Activated CD4-positive, alpha-beta T cell treated with anti-CD3 and anti-CD28 coated beads, Interleukin-2, amount 50 U/mL, for 48 hours (primary cell): ENCODE data around the gene SRPK2.
"Not testable (repeated sequence)": the region's sequence is repeated elsewhere in the genome, so short reads cannot be mapped to it uniquely, and the experiment has no call there.

Source experiments
- DNase-seq, 2 experiments: peaks; one replicate each; pipeline ENCODE4 v3.0.0-alpha.2; 2020

The SRPK2 gene

DNA sequence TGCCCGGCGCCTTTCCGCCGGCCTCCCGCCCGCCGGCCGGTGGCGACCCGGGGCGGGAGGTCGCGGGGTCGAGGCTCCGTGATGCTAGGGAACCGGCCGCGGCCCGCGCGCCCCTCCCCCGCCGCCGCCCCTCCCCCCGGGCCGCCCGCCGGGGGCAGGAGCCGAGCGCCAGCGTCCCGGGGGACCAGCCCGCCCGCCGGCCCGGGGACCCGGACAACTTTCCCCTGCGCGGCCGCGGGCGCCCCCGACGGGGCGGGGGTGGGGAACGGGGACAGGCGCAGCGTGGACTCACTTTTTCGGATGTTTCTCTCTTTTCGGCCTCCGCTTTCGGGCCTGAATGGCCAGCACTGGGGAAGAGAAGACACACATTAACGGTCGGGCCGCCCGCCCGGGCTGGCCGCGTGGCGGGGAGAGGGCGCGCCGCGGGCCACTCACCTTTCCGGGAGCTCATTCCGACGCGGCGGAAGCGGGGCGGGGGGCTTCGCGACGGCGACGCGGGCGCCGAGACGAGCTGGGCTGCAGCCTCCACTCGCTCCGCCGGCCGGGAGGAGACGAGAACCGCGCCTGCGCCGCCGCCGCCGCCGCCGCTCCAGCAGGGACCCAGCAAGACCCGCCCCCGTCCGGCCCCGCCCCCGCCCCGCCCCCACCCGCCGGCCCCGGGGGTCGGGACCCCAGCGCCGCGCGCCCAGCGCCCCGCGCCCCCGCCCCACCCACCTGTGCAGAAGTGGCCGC is at the start of gene SRPK2:
Gene SRPK2, minus strand, starts transcription at position 566 of the 732 bp plus-strand sequence.
- DNase-seq, result peak; percentile 79 to 83

GRCh38 chr7:105438254-105438653 is 49.5 kb upstream of the SRPK2 start:
- no peak for DNase-seq

GRCh38 chr7:105437356-105437755 is 48.6 kb upstream of the SRPK2 start:
- DNase-seq, result not testable (repeated sequence)

GRCh38 chr7:105429746-105430612 is 41.3 kb upstream of the SRPK2 start:
- DNase-seq, result peak; percentile 46 to 62

DNA sequence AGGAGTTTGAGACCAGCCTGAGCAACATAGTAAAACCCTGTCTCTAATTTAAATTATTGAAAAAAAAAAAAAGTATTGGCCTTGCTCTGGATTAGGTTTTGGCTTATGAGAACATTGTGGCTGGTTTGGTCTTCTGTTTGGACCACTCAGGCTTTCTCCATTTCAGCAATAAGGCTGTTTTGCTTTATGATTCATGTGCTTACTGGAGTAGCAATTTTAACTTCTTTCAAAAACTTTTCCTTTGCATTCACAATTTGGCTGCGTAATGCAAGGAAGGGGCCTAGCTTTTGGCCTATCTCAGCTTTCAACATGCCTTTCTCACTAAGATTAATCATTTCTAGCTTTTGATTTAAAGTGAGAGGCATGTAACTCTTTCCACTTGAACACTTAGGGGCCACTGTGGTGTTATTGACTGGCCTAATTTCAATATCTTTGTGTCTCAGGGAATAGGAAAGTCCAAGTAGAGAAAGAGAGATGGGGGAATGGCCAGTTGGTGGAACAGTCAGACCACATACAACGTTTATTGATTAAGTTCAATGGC is 38.0 kb upstream of the SRPK2 start:
- DNase-seq, result peak in 1 of 2 experiments; percentile 23

GRCh38 chr7:105423987-105424386 is 35.3 kb upstream of the SRPK2 start:
- DNase-seq, result no peak

DNA sequence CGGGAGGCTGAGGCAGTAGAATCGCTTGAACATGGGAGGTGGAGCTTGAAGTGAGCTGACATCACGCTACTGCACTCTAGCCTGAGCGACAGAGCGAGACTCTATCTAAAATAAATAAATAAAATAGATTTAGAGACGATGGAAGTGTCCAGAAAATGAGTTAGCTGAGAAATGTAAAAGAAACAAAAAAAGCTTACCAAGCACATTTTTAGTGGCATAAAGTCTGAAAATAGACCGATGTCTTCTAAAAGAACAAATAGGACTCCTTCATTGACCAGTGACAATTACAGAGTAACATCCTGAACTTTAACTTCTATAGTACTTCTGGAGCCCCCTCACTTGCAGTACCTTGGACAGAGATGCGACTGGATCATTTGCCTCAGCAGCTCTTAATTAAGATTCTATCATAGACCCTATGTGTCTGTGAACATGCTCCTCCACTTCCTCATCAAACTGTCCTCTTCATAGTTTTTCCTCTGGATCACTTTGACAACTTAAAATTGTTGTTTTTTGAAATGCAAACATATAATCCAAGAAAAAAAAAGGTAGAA is 25.2 kb upstream of the SRPK2 start:
- no peak for DNase-seq

DNA sequence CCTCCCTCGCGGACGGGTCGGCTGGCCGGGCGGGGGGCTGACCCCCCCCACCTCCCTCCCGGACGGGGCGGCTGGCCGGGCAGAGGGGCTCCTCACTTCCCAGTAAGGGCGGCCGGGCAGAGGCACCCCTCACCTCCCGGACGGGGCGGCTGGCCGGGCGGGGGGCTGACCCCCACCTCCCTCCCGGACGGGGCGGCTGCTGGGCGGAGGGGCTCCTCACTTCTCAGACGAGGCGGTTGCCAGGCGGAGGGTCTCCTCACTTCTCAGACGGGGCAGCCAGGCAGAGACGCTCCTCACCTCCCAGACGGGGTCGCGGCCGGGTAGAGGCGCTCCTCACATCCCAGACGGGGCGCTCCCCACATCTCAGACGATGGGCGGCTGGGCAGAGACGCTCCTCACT is 22.1 kb upstream of the SRPK2 start:
- not testable (repeated sequence) for DNase-seq

- not testable (repeated sequence) for DNase-seq
Measured at GRCh38 chr7:105409775-105410174, 21.1 kb upstream of the SRPK2 start.

GRCh38 chr7:105408791-105409410 is 20.2 kb upstream of the SRPK2 start:
- no peak for DNase-seq

- DNase-seq, result no peak
Measured at GRCh38 chr7:105403128-105403527, 14.4 kb upstream of the SRPK2 start.

DNA sequence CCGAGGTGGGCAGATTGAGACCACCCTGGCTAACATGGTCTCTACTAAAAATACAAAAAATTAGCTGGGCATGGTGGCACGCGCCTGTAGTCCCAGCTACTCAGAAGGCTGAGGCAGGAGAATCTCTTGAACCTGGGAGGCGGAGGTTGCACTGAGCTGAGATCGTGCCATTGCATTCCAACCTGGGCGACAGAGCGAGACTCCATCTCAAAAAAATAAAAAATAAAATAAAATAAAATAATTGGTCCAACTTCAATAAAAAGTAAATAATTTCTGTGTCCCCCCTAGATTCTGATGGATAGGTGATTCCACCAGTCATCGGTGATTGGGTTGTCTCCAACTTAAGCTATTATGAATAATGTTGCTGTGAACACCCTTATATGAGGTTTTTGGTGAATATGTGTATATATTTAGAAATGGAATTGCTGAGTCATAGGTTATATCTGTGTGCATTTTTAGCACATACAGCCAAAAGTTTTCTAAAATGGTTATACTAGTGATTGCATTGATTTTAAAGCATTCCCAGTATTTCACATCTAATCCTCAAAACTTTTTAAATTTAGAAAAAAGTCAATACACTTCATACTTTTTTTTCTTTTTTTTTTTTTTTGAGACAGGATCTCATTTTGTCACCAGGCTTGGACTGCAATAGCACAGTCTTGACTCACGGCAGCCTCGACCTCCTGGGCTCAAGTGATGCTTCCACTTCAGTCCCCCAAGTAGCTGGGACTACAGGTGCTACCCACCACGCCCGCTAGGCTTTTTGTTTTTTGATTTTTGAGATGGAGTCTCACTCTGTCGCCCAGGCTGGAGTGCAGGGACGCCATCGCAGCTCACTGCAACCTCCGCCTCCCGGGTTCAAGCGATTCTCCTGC is 13.7 kb upstream of the SRPK2 start:
- no peak for DNase-seq

GRCh38 chr7:105399043-105399725 is 10.5 kb upstream of the SRPK2 start:
- DNase-seq, result no peak

GRCh38 chr7:105396566-105396965 is 7.8 kb upstream of the SRPK2 start:
- no peak for DNase-seq

- no peak for DNase-seq
Measured at GRCh38 chr7:105391429-105391828, 2.7 kb upstream of the SRPK2 start.

DNA sequence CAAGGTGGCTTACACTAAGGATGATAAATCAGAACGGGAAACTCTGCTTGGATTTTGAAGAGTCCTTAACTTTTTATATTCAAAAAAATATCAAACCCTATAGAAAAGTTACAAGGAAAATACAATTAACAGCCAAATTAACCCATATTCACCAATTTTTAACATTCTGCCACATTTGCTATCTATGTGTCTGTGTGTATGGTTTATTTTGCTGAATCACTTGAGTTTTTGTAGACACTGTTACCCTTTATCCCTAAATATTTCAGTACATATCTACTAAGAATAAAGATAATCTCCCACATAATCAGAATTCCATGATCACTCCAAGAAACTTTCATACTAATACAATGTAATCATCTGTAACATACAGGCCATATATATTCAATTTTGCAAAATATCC is 1.2 kb upstream of the SRPK2 start:
- DNase-seq, result no peak

DNA sequence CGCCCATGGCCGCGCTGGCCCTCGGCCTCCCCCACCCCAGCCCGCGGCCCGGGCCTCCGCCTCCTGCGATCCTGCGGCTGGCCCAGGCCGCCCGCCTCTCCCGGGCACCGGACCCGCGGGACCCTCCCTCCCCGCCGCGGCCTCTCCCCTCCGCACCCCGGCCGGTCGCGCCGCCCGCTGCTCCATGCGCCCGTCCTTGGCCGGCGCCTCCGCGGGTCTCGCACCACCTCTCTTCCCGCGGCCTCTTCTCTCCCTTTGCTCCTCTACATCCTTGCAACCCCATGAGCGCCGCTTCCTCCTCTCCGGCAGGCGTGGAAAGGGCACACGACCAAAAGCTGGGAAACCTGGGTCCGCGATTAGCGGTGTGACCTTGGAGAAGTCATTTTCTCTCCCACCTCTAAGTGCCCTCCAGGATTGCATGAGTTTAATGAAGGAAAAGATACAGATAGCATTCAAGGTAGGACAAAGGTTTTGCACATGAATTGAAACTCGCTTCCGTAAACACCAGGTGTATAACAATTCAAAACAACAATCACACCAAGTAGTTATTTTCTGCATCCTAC is 448 bp upstream of the SRPK2 start:
- peak; percentile 43 to 44 for DNase-seq

DNA sequence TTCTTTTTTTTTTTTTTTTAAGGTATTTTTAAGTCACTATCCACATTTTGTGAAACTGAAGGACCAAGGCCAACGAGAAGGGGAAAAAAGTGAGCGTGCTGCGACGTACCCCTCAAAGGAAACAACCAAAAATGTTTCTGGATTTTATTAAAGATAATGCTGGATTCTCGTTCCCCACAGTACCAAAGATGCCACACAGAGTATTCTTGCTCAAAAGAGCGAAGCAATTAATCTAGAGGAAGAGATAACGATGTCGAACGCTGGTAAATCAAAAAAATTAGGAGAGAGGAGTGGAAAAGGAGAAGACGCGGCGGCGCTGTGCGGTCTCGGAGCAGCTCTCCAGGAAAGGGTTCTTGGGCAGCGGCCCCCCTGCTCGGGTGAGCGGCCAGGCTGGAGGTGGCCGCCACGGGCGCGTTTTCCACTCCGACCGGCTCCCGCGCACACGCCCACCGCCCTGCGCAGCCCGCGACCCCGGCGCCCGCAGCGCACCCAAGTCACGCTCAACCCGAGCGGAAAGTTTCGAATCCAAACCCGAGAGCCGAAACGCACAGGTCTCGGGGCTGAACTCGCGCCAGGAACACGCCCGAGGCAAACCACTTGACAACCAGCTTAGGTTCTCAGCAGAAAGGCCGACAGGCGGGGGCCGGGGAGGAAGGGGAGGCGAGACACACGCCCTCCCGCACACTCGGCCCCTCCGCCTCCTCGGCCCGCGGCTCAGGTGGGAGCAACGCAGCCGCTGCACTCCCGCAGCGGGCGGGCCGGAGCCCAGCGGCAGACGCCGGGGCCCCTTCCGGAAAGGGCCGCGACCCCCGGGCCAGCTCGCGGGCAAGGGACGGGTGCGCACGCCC is 989 bp downstream of the SRPK2 start:
- DNase-seq, result peak; percentile 53 to 62

DNA sequence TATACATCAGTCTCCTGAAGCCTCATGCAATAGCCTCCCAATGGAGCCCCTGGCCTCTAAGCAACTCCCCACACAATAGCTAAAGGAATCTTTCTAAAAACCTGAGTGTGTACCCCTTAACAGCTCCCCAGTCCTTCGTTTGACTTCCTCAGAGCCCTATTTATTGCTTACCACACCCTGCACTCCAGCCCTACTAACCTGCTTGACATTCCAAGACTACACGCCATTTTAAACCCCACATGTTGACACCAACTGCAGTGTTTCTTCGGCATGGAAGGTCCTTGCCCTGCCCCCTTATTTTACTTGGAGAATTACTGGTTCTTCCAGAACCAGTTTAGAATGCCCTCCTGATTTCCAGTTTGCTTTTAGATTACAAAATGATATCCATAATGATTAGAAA is 10.8 kb downstream of the SRPK2 start:
- no peak for DNase-seq
